ENCODE results near the gene BICC1.

The BICC1 gene

GRCh38 chr10:58781873-58782488 is 269.3 kb downstream of the BICC1 start:
- DNase-seq (ENCODE audit: low read depth): peak; percentile 59

DNA sequence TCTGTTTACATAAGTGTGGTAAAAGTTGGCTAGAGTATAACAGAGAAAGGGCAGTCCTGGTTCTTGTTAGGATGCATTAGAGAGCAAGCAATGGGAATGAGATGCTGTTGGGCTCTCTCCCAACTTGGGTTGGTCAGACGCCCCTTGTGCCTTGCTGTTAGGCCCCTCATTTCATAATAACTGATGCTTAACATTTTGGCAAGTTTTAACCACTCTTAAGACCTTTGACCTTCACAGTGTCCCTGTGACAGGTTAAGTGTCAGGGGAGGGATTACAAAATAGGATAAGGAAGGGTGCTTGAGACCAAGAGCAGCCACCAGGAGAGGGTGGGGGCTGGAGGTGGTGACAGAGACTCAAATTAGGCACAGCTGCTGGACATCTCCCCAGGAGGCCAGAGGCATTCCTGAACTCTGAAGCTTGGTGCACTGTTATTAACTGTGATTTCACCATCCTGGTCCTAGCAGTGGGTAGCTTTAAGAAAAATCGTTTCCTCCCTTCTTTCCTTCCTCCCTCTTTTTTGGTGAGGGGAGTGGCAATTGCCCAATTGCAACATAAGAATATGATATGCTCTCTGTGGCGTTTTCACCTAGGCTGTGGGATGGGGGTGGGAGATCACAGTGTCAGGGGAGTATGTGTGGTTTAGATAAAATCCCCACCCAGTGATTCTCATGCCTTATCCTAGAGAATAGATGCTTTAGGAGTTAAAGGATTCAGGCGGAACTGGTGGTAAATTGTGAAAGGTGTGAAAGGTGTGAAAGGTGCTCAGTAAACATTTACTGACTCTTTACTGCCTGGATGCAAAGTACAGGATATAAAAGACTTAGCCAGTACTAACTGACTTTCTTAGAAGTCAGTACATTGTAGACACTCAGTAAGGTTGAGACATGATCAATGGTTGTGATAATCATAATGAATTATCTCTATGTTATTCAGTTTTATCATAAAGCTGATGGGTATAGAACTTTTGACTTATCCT is 270.5 kb downstream of the BICC1 start:
- DNase-seq (ENCODE audit: low read depth): peak; percentile 70

DNA sequence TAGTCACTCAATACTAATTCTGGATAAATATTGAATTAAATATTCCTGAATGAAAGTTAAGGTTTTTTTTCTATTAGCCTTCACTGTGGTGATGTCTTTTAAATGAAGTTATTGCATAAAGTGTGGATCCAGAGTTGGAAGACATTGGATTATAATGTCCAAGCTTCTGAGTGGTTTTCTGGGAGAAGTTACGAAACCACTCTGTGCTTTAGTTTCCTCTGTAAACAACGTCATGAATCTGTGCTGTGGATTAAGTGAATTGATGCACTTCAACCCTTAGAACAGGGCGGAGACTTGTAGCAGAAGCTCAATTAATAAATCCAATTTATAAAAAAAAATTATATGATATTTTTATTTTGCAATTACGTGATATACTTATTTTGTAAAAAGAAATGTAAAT is 271.7 kb downstream of the BICC1 start:
- DNase-seq (ENCODE audit: low read depth): no peak

DNA sequence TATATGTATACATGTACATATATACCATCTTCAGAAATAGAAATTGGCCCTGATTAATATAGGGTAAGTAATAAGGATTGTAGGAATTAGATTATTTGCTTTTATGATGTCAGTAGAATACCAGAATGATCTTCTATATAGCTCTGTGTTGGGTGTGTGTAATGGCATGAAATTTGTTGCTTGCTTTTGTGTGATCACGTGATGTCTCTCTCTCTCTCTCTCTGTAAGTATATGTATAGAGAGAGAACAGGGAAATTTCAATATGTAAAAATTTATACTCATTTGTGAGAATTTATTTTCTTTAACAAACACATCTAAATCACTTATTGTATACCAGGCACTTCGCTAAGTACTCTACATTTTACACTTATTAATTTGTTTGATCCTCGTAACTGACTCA is 272.7 kb downstream of the BICC1 start:
- DNase-seq (ENCODE audit: low read depth): no peak

DNA sequence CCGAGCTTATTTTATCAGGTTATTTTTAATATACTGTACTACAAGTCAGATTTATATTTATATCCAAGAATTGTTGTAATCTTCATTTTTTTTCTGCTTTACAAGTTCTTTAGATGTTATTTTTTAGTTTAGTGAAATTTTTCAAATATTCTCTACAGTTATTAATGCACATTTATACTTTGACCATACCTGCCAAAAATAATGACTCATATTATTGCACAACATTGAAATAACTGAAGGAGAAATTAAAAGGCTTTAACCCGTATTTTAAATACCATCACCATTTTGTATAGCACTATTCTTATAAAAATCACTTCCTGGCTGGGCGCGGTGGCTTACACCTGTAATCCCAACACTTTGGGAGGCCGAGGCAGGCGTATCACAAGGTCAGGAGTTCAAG is 278.5 kb downstream of the BICC1 start:
- DNase-seq (ENCODE audit: low read depth): peak; percentile 35

DNA sequence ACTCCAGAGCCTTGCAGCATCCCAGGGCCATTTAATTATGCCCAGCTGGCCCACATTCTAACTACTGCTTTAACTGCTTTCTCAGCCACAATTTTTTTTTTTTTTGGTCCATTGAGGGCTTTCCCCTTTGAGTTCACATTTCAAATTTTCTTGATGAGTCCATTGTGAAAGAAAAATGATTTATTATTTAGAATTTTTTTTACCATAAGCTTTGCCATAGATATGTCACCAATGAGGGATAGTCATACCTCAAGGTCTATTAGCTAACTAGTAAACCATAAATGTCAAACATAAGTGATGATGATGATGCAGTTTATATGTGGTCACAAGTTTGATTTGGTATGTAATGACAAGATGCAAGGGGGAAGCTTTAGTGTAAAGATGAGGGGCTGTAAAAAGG is 282.9 kb downstream of the BICC1 start:
- DNase-seq (ENCODE audit: low read depth): no peak

- no peak for DNase-seq (ENCODE audit: low read depth)
Observed at GRCh38 chr10:58796242-58796641, 283.6 kb downstream of the BICC1 start.

- DNase-seq (ENCODE audit: low read depth): no peak
Observed at GRCh38 chr10:58796824-58797223, 284.2 kb downstream of the BICC1 start.

- DNase-seq (ENCODE audit: low read depth): peak; percentile 41
Observed at GRCh38 chr10:58797356-58797755, 284.7 kb downstream of the BICC1 start.

GRCh38 chr10:58802047-58802446 is 289.4 kb downstream of the BICC1 start:
- no peak for DNase-seq (ENCODE audit: low read depth)

- DNase-seq (ENCODE audit: low read depth): no peak
Observed at GRCh38 chr10:58806323-58806722, 293.7 kb downstream of the BICC1 start.

GRCh38 chr10:58806970-58807628 is 294.4 kb downstream of the BICC1 start:
- no peak for DNase-seq (ENCODE audit: low read depth)

DNA sequence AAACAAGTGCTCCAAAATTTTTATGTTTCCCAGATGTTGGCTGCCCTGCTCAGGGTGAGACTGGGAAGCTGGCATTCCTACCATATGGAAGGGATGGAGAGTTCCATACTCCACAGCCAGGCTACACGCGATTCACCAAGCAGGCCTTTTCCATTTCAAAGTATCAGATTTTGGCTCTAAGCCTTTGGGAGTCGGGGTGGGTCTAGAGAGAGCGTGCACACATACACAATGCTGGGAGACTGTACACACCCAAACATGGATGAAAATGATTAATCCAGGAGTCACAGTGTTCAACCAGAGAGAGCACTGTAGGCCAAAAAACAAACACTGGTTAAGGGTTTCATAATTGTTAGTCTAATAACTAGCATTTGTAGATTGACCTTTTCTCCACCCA is 295.0 kb downstream of the BICC1 start:
- peak; percentile 46 for DNase-seq (ENCODE audit: low read depth)

- DNase-seq (ENCODE audit: low read depth): no peak
Observed at GRCh38 chr10:58810751-58811150, 298.1 kb downstream of the BICC1 start.

- no peak for DNase-seq (ENCODE audit: low read depth)
Observed at GRCh38 chr10:58813573-58813972, 300.9 kb downstream of the BICC1 start.

- no peak for DNase-seq (ENCODE audit: low read depth)
Observed at GRCh38 chr10:58817201-58817846, 304.7 kb downstream of the BICC1 start.

- peak; percentile 72 for DNase-seq (ENCODE audit: low read depth)
Observed at GRCh38 chr10:58818900-58819299, 306.2 kb downstream of the BICC1 start.

GRCh38 chr10:58820386-58820785 is 307.7 kb downstream of the BICC1 start:
- no peak for DNase-seq (ENCODE audit: low read depth)

GRCh38 chr10:58820861-58821751 is 308.4 kb downstream of the BICC1 start:
- peak; percentile 88 for DNase-seq (ENCODE audit: low read depth)

GRCh38 chr10:58821752-58822056 is 309.0 kb downstream of the BICC1 start:
- DNase-seq (ENCODE audit: low read depth): no peak

- DNase-seq (ENCODE audit: low read depth): no peak
Observed at GRCh38 chr10:58823983-58824382, 311.3 kb downstream of the BICC1 start.

GRCh38 chr10:58824396-58824795 is 311.7 kb downstream of the BICC1 start:
- no peak for DNase-seq (ENCODE audit: low read depth)
